ENCODE measurements around the gene ETV2.
A peak's percentile ranks its signal among the peaks of the same experiment; 100 is the strongest.

ETV2 gene

GRCh38 chr19:35607661-35608060 is 33.9 kb upstream of the ETV2 start:
- Histone ChIP-seq H3K36me3 (no peaks in the 10 kb centered on the region), H3K4me3 (ENCODE audit: low read depth, low read length) (no peak overlapping the region), H3K9me3 (ENCODE audit: severe bottlenecking) (peaks cover 10% of the 10 kb centered on the region), H3K27ac (no peak overlapping the region), H3K27me3 (ENCODE audit: insufficient read depth, low read depth, severe bottlenecking) (no peaks in the 10 kb centered on the region)
- no peak for TF ChIP-seq CTCF (IDR thresholded peaks at IDR 0.05; ENCODE audit: low read depth, low read length)
- no peak for DNase-seq

- no peak overlapping the region for H3K27ac ChIP-seq
- no peak for DNase-seq
- no peak for TF ChIP-seq CTCF (IDR thresholded peaks at IDR 0.05; ENCODE audit: low read depth, low read length)
- no peaks in the 10 kb centered on the region for H3K36me3 ChIP-seq
- no peak overlapping the region for H3K4me3 ChIP-seq (ENCODE audit: low read depth, low read length)
- no peaks in the 10 kb centered on the region for H3K27me3 ChIP-seq (ENCODE audit: insufficient read depth, low read depth, severe bottlenecking)
- peaks cover 10% of the 10 kb centered on the region for H3K9me3 ChIP-seq (ENCODE audit: severe bottlenecking)
These were observed 33.3 kb upstream of the ETV2 start for GRCh38 chr19:35608251-35608650.

GRCh38 chr19:35609851-35610353 is 31.6 kb upstream of the ETV2 start:
- peaks cover 10% of the 10 kb centered on the region for H3K9me3 ChIP-seq (ENCODE audit: severe bottlenecking)
- H3K36me3 ChIP-seq, result peaks cover 11% of the 10 kb centered on the region
- H3K4me3 ChIP-seq (ENCODE audit: low read depth, low read length), result no peak overlapping the region
- H3K27ac ChIP-seq, result no peak overlapping the region
- TF ChIP-seq CTCF (IDR thresholded peaks at IDR 0.05; ENCODE audit: low read depth, low read length), result no peak
- DNase-seq, result no peak
- H3K27me3 ChIP-seq (ENCODE audit: insufficient read depth, low read depth, severe bottlenecking), result no peaks in the 10 kb centered on the region

GRCh38 chr19:35612224-35612558 is 29.4 kb upstream of the ETV2 start:
- H3K4me3 ChIP-seq (ENCODE audit: low read depth, low read length), result peak overlapping the region; percentile 90; the same call in 1 of the 2 replicates
- peak overlapping the region; percentile 93 for H3K27ac ChIP-seq
- H3K27me3 ChIP-seq (ENCODE audit: insufficient read depth, low read depth, severe bottlenecking), result no peaks in the 10 kb centered on the region
- H3K9me3 ChIP-seq (ENCODE audit: severe bottlenecking), result peaks cover 7% of the 10 kb centered on the region
- DNase-seq, result no peak
- no peak for TF ChIP-seq CTCF (IDR thresholded peaks at IDR 0.05; ENCODE audit: low read depth, low read length)
- peaks cover 32% of the 10 kb centered on the region for H3K36me3 ChIP-seq

- Histone ChIP-seq H3K27me3 (ENCODE audit: insufficient read depth, low read depth, severe bottlenecking) (no peaks in the 10 kb centered on the region), H3K9me3 (ENCODE audit: severe bottlenecking) (peaks cover 2% of the 10 kb centered on the region), H3K4me3 (ENCODE audit: low read depth, low read length) (peak within 1 kb of the TSS; percentile 90), H3K27ac (peak within 1 kb of the TSS; percentile 93), H3K36me3 (peaks cover 38% of the 10 kb centered on the region)
- peak; percentile 93 for DNase-seq
- TF ChIP-seq CTCF (IDR thresholded peaks at IDR 0.05; ENCODE audit: low read depth, low read length), result 0 out of 2 replicates have a peak, but pooled peaks have one; percentile 3
These were observed 28.8 kb upstream of the ETV2 start, which contains the start of gene HAUS5 for GRCh38 chr19:35612559-35613321. TSS of gene HAUS5 (plus strand) at chr19:35612735. CDS start at chr19:35612795, 60 bp downstream.

Measured in WERI-Rb-1 (cell line).